GM12891 (cell line): ENCODE results near the gene EFCAB11.

ENCODE experiments used
- PAX5 ChIP-seq: IDR thresholded peaks from 2 replicates; pipeline ENCODE4 v1.6.1; 2011; ENCODE audit warnings: low read length, moderate library complexity, mild to moderate bottlenecking; ENCODE audit not compliant: insufficient read depth, severe bottlenecking
- POLR2A ChIP-seq: IDR thresholded peaks from 2 replicates; pipeline ENCODE4 v1.6.1; 2011; ENCODE audit warnings: low read depth, low read length, control low read depth
- POLR2AphosphoS5 ChIP-seq: IDR thresholded peaks from 2 replicates; pipeline ENCODE4 v1.6.1; 2011; ENCODE audit warnings: low read depth, low read length, control low read depth

DNA sequence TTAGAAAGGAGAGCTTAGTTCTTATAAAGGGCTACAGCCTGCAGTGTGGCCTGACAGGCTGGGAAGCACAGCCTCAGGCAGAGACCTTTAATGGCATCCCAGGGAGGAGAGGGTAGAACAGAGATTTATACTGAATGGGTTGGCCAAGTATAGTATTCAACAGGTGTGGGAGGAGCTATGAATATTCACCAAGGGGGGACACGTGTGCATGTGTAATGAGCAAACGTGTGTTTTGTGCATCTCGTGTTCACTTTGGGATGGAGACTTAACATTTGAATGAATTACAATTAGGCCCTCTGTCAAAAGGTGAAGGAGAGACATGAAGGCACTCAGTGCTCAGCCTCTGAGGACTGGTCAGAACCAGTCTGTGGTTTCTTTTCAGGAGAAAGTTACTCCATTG lies 6.4 kb upstream of the EFCAB11 start:
- no peak for TF ChIP-seq POLR2A
- TF ChIP-seq POLR2AphosphoS5: no peak
- TF ChIP-seq PAX5: no peak
